LNCaP clone FGC (cell line): ENCODE data around the gene ATG14.

Experiments used
- DNase-seq: peaks from one replicate; pipeline ENCODE4 v3.0.0-alpha.2; 2011; ENCODE audit warnings: low read depth
- H3K4me3 ChIP-seq: 2 replicates; pipeline ENCODE4 v1.5.1; 2011; ENCODE audit warnings: mild to moderate bottlenecking, low read depth, low read length, control low read depth
- TF ChIP-seq, protein P1 (sequence below): IDR thresholded peaks from 2 replicates; pipeline ENCODE4 v1.5.1; 2012; ENCODE audit warnings: mild to moderate bottlenecking; ENCODE audit not compliant: control insufficient read depth, insufficient read depth; ENCODE audit errors: extremely low read depth

Gene ATG14

DNA sequence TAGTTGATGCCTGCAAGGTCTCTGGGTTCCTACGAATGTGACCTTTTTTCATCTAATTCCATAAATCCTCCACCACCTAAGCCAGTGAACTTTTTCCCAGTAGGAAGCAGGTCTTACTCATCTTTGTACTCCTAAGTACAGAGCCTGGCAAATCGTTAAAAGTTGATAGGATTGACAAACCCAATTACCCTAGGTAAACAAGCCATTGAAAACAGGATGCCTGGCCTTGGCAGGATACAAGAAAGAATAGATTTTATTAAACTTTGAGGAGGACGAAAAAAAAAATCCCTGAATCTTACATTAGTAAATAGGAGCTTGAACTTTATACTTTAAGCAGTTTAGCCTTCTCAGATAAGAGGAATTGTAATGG lies 23.2 kb upstream of the ATG14 start:
- DNase-seq, result no peak
- H3K4me3 ChIP-seq, result no peak overlapping the region
- TF ChIP-seq, protein P1, sequence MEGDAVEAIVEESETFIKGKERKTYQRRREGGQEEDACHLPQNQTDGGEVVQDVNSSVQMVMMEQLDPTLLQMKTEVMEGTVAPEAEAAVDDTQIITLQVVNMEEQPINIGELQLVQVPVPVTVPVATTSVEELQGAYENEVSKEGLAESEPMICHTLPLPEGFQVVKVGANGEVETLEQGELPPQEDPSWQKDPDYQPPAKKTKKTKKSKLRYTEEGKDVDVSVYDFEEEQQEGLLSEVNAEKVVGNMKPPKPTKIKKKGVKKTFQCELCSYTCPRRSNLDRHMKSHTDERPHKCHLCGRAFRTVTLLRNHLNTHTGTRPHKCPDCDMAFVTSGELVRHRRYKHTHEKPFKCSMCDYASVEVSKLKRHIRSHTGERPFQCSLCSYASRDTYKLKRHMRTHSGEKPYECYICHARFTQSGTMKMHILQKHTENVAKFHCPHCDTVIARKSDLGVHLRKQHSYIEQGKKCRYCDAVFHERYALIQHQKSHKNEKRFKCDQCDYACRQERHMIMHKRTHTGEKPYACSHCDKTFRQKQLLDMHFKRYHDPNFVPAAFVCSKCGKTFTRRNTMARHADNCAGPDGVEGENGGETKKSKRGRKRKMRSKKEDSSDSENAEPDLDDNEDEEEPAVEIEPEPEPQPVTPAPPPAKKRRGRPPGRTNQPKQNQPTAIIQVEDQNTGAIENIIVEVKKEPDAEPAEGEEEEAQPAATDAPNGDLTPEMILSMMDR, result no peak

GRCh38 chr14:55433880-55434804 lies 22.5 kb upstream of the ATG14 start:
- H3K4me3 ChIP-seq, result no peak overlapping the region
- DNase-seq, result no peak
- TF ChIP-seq, protein P1, result no peak

GRCh38 chr14:55432628-55433027 lies 21.0 kb upstream of the ATG14 start:
- no peak for DNase-seq
- TF ChIP-seq, protein P1, result no peak
- no peak overlapping the region for H3K4me3 ChIP-seq

DNA sequence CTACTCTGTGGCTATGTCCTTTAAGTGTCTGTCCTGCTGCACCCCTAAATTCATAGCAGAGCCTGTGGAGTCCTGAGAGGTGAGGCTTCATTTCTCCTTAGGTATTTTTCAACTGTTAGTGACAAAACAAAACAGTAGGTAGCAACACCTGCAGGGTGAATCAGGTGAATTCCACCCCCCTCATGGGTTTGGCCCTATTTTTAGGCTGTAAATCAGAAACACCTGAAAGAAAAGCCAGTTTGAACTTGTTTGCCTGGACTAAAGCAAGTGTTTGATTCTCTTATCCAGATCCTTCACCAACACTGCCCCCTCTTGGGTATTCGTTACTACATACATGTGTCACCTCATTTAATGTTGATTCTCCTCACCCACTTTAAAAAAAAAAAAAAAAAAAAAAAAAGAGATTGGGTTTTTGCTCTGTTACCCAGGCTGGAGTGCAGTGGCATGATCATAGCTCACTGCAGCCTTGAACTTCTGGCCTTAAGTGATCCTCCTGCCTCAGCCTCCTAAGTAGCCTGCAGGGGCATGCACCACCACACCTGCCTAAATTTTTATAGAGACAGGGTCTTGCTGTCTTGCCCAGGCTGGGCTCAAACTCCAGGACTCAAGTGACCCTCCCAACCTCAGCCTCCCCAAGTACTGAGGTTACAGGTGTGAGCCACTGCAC lies 18.5 kb upstream of the ATG14 start:
- no peak overlapping the region for H3K4me3 ChIP-seq
- DNase-seq, result peak; percentile 68
- TF ChIP-seq, protein P1, result peak; percentile 64

DNA sequence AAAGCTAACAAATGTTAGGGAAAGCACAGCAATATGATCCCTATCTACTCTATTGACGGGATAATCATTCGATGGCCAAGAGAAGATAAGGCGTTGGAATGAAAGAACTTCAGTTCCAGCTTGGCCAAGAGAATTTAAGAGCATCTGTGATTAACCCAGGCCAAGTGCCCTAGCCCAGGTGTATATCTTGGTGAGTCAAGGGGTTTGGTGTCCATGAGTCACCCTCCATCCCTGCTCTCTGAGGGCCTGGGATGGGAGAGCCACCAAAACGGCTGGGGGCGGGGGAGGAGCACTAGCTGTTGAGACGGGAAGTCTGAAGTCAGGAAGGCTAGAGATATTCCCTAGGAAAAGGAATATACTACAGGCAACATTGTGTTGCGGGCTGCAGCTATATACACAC lies 15.8 kb upstream of the ATG14 start:
- peak; percentile 39 for DNase-seq
- H3K4me3 ChIP-seq, result no peak overlapping the region
- TF ChIP-seq, protein P1, result no peak

DNA sequence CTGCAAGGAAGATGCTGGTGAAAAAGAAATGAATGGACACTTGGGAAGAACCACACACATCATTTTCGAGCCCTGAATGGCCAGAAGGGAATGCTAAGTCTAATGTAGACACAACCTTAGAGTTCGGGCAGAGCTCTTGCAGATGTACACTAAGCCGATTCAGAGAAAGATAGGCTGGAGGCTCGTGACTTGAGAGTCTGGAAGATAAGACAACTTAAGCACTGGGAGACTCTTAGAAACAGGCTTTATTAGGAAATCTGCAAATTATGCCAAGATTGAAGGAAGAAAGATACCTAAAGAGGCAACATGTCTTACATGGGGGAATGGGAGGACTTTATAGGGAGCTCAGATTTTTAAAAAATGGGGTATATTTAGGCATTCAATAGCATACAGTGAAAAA lies 15.3 kb upstream of the ATG14 start:
- no peak for DNase-seq
- no peak overlapping the region for H3K4me3 ChIP-seq
- TF ChIP-seq, protein P1, result no peak
